WI38 (cell line): ENCODE data around the gene LILRB2.
"Not testable (repeated sequence)": the region's sequence is repeated elsewhere in the genome, so short reads cannot be mapped to it uniquely, and the experiment has no call there.

Experiments used
- H3K4me3 ChIP-seq: 2 replicates; pipeline ENCODE4 v1.5.1; 2011; ENCODE audit warnings: low read depth, mild to moderate bottlenecking, control low read depth, low read length
- TF ChIP-seq, protein P1 (sequence below): IDR thresholded peaks from 2 replicates; pipeline ENCODE4 v1.5.1; 2012; ENCODE audit warnings: low read depth, mild to moderate bottlenecking, control low read depth, low read length

Gene LILRB2

DNA sequence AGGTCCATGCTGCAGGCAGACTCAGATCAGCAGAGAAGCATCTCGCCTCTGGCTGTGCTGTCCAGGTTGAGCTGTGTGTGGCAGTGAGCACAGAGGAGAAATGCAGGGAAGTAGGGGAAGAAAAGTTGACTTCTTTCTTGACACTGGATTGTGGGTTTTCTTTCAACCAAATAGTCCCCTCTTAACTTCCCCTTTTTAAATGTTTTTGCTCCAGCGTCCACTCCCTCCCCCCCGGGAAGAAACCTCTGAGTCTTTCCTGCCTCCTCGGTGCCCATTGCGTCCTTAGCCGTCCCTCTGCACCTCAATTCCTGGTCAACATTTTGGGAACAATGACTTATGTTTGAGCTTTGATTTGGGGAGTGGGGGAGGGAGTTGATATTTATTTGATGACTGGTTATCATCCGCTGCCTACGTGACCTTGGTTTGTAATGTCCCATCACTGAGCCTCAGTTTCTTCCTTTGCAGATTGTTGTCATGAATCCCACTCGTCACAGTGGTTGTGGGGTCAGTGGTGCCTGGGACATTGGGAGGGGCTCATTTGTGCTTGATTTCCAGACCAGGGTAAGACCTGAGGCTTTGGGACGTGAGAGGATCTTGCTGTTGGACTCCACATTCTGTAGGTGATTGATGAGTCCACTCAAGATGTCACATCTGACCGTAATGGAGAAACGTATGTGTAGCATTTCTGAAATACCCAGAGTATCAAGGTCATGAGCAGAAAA, at the start of gene LILRB2:
Gene LILRB2 (minus strand): TSS at position 104 of the 722 bp plus-strand sequence. CDS start 614 bp downstream, outside the sequence.
- TF ChIP-seq, protein P1, sequence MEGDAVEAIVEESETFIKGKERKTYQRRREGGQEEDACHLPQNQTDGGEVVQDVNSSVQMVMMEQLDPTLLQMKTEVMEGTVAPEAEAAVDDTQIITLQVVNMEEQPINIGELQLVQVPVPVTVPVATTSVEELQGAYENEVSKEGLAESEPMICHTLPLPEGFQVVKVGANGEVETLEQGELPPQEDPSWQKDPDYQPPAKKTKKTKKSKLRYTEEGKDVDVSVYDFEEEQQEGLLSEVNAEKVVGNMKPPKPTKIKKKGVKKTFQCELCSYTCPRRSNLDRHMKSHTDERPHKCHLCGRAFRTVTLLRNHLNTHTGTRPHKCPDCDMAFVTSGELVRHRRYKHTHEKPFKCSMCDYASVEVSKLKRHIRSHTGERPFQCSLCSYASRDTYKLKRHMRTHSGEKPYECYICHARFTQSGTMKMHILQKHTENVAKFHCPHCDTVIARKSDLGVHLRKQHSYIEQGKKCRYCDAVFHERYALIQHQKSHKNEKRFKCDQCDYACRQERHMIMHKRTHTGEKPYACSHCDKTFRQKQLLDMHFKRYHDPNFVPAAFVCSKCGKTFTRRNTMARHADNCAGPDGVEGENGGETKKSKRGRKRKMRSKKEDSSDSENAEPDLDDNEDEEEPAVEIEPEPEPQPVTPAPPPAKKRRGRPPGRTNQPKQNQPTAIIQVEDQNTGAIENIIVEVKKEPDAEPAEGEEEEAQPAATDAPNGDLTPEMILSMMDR, result no peak
- H3K4me3 ChIP-seq, result no peak within 1 kb of the TSS

DNA sequence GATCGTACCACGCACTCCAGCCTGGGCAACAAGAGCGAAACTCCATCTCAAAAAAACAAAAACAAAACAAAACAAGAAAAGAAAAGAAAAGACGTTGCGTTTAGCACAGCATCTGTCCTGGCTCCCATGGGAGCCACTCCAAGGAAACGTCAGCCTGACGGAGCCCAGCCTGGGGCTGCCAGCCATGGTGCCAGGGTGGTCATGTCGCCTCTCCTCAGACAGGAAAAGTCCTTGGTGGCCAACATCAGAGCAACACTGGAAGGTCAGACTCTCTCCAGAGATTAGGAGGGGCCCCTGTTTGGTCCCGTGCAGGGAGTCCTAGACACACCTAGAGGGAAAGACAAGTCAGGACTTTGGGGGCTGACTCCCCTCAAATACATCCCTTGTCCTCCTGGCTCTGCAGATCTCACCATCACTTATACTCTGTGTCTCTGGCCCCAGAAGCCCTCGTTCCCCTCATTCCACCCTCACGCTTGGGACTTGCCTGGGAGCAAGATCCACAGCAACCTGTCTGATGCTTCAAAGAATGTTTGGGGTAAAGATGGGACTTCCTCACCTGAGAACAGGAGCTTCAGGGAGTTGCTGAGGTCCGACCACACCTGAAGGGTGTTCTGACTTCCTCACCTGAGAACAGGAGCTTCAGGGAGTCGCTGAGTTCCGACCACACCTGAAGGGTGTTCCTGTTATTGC, 48.7 kb upstream of the LILRB2 start:
- TF ChIP-seq, protein P1, result no peak
- no peak overlapping the region for H3K4me3 ChIP-seq

DNA sequence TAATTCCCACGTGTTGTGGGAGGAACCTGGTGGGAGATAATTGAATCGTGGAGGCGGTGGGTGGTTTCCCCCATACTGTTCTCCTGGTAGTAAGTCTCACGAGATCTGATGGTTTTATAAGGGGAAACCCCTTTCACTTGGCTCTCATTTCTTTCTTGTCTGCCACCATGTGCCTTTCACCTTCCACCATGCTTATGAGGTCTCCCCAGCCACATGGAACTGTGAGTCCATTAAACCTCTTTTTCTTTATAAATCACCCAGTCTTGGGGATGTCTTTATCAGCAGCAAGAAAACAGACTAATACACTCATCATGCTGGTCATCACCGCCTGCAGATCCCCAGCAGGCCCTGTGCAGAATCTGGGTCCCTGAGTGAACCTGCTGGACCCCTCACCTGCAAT, 47.9 kb upstream of the LILRB2 start:
- H3K4me3 ChIP-seq, result not testable (repeated sequence)

DNA sequence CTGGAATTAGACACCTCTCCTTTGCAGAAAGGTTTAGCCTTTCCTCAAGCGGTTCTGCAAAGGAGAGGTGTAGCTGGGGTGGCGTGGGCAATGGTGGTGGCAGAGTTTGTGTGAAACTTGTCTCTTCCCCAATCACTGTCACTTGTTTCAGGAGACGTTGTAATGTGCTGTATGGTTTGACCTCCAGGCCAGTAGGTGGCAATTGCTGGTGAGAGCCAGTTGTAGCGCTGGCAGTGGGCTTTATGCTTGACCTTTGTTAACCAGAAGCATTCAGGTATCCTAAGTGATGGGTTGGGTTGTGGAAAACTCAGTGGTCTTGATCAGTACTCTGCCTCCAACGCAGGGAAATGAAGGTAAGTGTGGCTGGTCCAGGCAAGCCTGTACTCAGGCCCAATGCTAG, 44.7 kb upstream of the LILRB2 start:
- TF ChIP-seq, protein P1, result no peak
- H3K4me3 ChIP-seq, result no peak overlapping the region

DNA sequence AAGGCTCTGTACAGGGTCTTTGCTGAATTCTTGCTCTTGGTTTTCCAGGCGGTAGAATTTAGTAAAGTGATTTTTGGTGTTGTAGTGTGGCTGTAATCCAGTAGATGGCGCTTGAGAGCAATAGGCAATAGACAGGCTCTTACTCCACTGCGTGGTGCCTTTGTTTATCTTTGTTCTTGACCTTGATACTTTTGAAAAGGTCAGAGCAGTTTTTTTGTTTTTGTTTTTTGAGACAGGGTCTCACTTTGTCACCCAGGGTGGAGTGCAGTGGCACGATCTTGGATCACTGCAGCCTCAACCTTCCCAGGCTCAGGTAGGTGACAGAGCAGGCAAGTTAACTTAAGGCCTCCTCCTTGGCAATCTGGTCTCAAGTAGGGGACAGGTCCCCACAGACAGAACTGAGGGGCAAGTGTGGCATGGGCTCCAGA, 44.3 kb upstream of the LILRB2 start:
- TF ChIP-seq, protein P1, result peak; percentile 79
- no peak overlapping the region for H3K4me3 ChIP-seq

DNA sequence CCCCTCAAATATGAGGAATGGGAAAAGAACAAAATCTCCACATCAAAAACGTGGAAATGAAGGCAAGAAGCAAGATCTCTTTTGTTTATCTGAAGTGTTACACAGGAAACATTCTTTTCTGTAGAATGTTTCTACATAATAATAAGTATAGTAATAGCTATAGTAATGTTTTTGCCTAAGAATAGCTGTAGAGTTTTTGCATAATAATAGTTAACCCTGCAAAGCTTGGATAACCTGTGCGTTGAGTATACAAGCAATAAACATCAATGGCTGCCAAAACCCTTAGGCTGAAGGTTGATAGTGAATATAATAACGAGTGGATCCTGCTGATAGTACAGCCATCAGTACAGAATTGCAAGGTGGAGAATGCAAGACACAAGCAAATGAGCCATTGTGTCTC, 43.2 kb upstream of the LILRB2 start:
- no peak overlapping the region for H3K4me3 ChIP-seq
- TF ChIP-seq, protein P1, result no peak

DNA sequence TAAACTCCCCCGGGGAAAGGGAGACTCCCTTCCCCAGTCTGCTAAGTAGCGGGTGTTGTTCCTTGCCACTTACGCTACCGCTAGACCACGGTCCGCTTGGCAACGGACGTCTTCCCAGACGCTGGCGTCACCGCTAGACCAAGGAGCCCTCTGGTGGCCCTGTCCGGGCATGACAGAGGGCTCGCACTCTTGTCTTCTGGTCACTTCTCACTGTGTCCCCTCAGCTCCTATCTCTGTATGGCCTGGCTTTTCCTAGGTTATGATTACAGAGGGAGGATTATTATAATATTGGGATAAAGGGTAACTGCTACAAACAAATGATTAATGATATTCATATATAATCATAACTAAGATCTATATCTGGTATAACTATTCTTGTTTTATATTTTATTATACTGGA, 42.0 kb upstream of the LILRB2 start:
- not testable (repeated sequence) for H3K4me3 ChIP-seq

DNA sequence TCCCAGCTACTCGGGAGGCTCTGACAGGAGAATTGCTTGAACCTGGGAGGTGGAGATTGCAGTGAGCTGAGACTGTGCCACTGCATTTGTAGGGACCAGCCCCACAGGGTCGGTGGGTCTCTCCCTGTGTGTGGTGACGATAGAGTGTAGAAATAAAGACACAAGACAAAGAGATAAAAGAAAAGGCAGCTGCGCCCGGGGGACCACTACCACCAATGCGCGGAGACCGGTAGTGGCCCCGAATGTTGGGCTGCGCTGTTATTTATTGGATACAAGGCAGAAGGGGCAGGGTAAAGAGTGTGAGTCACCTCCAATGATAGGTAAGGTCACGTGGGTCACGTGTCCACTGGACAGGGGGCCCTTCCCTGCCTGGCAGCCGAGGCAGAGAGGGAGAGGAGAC, 41.4 kb upstream of the LILRB2 start:
- not testable (repeated sequence) for H3K4me3 ChIP-seq
